Posterior cingulate gyrus (tissue), 11 donors: Measurements from ENCODE around the gene SKIC2.
"Not testable (repeated sequence)": the region's sequence is repeated elsewhere in the genome, so short reads cannot be mapped to it uniquely, and the experiment has no call there.

Source experiments
- DNase-seq, 10 donors: peaks; one replicate each; pipeline versions ENCODE4 v3.0.0 to v3.0.0-alpha.2; 2020 to 2021; ENCODE audit warnings: mixed read lengths in 3 of 10
- intact Hi-C: fragments of 100-400 bp; cut with DNase I; formaldehyde crosslinking; loops from one replicate; pipeline ENCODE4 v1.15.1; 2023

SKIC2 gene

DNA sequence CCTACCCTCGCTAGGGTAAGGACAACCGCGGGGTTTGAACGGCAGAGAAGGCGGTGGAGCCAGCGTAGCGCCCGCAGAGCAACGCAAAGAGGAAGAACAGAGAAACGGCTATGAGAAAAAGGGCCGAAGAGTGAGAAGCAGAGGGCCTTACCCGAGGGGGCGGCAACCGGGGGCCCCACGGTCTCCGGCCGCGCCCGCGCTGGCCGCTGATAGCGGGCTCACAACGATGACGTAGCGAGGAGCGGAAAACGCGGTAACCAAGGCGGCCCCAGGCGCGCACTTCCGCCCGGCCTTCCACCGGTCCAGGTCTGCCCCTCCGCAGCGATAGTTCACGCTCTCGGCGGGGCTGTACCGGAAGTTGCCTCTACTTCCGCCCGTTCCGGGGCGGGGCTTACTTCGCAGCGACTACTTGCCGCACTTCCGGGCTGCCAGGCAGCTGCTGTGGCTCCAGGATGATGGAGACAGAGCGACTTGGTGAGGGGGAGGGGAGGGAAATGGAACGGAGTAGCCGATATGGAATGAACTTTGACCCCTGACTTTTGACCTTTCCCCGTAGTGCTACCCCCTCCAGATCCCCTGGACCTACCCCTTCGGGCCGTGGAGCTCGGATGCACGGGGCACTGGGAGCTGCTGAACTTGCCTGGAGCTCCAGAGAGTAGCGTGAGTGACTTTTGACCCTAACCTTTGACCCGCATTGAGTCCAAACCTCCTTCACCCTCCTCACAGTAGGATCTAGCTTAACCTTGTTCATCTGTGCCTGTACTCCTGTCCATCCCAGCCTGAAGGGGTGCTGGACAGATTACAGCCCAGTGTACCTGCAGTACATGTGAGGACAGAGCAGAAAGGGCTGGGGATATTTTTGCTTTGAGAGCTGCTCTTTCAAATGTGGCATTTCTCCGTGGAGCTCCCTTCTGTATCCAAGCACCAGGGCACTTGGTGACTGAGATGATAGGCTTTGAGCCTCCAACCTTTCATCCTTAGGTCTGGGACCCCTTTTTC is at the start of gene SKIC2, which contains the start of gene NELFE:
Gene SKIC2 (plus strand): TSS at position 435 of the 999 bp plus-strand sequence. CDS start 18 bp downstream, at position 453.
Gene NELFE (minus strand): TSS at position 231 of the 999 bp plus-strand sequence. CDS start 525 bp downstream, outside the sequence.
- intact Hi-C loops, result loop anchor here (1.0 to 10.0 kb wide), 2 partner anchors 12 to 414 kb away; partner anchors contain the start of genes ATP6V1G2, DDX39B and NFKBIL1
- DNase-seq, result peak; percentile 98 to 100 (median 99)

DNA sequence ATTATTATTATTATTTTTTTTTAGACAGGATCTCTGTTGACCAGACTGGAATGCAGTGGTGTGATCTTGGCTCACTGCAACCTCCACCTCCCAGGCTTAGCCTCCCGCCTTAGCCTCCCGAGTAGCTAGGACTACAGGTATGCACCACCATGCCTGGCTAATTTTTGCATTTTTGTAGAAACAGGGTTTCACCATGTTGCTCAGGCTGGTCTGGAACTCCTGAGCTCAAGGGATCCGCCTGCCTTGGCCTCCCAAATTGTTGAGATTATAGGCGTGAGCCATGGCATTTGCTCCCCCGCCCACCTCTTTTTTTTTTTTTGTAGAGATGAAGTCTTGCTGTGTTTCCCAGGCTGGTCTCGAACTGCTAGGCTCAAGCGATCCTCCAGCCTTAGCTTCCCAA is 49.7 kb upstream of the SKIC2 start:
- DNase-seq, intact Hi-C loops: not testable (repeated sequence)

DNA sequence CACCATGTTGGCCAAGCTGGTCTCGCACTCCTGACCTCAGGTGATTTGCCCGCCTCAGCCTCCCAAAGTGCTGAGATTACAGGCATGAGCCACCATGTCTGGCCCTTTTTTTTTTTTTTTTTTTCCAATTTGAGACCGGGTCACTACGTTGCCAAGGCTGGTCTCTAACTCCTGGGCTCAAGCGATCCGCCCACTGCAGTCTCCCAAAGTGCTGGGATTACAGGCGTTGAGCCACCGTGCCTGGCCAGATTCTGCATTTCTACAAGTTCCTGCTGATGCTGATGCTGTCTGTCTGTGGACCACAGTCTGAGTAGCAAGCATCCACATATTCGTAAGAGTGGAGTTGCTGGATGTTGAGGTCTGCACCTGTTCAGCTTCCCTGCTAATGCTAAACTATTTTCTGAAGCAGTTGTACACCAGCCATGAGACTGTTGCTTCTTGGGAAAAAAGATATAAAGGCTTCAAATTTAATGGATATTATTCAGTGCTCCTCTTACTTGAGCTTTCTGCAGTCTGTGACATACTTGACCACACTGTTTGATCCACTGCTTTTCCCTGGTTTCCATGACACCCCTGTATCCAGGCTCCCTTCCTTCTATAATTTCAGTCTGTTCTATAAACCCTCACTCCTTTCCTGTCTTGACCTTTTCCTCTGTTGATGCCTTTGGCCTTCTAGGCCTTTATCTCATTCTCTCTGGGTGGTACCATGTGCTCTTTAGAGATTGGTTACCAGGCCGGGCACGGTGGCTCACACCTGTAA is 47.0 kb upstream of the SKIC2 start:
- peak in 1 of 10 donors; percentile 21 for DNase-seq

DNA sequence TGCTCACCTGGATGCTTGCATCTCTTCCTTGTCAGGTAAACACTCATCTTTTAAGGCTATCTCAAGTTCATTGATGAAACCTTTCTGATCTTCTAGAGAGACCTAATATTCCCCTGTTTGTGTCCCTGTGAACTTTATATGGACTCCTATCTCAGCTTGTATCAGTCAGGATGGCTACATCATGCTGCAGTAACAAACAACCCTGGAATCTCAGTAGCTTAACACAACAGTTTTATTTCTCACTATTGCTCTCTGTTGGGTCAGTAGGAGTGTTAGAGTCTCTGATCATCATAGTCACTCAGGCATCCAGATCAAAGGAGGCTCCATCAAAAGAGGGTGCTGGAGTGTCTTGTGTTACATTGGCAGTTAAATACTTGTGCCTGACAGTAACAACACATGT is 43.6 kb upstream of the SKIC2 start:
- DNase-seq, result no peak
- intact Hi-C loops, result no loop called here

More for the DNA sequence above, 47.0 kb upstream of the SKIC2 start:
- intact Hi-C loops, result no loop called here

DNA sequence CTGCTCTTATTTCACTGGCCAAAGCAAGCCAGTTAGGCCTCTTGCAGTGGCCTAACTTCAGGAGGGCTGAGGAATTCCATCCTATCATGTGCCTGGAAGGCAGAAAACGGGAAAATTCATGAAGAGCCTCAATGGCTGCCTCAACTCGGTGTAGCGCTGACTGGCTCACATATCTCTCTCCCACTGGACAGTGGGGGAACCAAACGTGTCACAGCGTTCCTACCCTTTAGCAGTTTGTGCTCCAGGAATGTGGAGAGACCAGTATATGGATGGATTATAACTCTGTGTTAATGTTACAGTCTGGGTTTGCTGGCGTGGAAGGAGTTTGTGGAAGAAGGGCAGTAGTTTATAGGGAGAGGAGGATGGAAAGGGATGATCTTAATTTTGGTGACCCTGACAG is 43.2 kb upstream of the SKIC2 start:
- intact Hi-C loops, result no loop called here
- no peak for DNase-seq

DNA sequence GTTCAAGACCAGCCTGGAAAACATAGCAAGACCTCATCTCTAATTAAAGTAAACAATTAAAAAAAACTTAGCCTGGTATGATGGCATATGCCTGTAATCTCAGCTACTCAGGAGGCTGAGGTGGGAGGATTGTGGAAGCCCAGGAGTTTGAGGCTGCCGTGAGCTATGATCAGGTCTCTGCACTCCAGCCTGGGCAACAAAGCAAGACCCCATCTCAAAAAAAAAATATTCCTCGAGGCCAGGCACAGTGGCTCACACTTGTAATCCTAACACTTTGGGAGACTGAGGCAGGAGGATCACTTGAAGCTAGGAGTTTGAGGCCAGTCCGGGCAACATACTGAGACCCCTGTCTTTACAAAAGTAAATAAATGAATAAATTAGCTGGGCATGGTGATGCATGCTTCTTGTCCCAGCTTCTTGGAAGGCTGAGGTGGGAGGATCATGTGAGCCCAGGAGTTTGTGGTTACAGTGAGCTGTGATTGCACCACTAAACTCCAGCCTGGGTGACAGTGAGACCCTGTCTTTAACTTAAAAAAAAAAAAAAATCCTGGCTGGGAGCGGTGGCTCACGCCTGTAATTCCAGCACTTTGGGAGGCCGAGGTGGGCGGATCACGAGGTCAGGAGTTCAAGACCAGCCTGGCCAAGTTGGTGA is 40.8 kb upstream of the SKIC2 start:
- no peak for DNase-seq
- intact Hi-C loops, result no loop called here

DNA sequence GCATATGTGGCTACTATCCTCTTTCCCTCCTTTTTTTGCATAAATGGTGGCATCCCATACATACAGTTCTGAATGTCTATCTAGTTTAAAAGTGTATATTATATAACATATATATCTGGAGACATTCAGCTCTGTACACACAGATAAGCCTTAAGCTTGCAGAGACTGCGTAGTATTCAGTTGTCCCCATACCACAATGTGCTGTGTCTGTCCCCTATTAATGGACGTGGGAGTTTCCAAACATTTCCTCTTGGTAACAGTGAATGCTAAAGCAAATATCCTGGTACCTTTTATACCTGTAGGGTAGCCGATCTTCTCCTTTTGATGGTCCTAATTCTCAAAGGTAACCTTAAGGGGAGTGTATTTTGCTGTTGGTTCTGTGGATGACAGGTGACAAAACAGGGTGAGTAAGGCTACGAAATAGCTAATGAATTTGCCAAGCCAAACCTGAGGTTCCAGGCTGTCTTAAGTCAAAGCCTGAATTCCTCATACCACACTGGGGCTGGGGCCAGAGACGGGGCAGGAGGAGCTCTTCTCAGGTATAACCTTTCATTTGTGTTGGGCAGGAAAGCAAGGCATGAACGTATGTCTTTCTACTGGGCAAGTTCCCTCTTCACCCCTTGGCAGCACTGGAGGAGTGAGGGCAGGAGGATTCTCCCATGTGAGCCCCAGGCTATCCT is 39.2 kb upstream of the SKIC2 start:
- intact Hi-C loops, result no loop called here
- no peak for DNase-seq

DNA sequence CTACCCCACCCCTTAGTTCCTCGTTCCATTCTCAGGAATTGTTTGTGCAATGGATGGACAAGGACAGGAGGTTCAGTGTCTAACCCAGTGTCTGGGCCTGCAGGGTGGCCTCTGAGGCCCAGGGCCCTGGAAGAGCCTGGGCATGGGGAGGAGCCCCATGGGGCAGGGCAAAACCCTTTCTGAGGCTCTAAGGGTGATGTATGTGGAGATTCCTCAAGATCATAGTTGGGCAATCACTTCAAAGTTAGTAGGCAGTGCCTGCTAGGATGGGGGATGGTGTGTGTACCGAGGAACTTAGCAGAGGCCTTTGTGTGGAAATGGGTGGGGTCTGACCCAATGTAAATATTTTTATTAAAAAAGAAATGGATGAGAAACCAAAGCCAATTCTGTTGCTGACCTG is 38.2 kb upstream of the SKIC2 start:
- intact Hi-C loops, result no loop called here
- no peak for DNase-seq

DNA sequence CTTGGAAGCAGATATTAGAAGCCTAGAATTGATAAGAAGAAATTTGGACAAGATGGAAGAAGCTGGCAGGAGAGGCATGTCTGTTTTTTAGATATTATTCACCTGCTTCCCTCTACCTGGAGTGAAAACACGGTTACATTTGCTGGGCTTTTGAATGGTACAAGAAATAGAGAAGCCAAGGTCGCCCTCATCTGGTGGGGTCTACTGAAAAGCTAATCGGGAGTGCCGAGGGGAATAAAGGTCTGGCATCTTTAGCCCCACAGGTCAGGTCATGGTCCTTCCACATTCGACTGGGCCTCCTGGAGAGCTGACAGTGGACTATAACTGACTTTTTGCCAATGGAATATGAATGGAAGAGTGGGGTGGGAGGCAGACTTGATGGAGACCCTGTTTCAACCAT is 36.0 kb upstream of the SKIC2 start:
- intact Hi-C loops, result no loop called here
- DNase-seq, result no peak

DNA sequence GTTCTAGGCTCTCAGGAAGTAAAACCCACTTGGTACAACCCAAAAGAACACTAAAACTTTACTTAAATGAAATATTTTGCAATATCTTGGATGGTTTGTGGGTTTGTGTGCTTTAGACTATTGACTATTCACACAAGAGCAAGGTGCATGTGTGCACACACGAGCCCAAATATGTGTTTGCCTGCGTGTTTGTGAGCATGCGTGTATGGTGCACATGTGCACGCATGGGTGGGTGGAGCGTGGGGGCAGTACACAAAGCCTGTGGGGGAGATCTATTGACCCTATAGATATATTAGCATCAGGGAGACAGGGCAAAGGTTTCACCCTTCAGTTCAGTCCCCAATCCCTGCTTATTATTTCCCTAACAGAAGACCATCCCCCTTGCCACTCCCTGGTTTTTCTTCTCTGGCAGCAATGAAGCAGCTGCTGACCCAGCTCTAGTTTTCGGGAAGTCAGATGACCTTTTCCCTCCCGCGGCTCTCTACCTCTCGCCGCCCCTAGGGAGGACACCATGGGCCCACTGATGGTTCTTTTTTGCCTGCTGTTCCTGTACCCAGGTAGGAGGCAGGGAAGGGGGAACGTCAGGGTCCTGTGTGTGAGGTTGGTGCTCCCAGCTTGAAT is 31.6 kb upstream of the SKIC2 start, which contains the start of gene C2:
Gene C2 (plus strand): TSS at position 476 of the 621 bp plus-strand sequence. CDS start 36 bp downstream, at position 512.
- no peak for DNase-seq
- intact Hi-C loops, result no loop called here

DNA sequence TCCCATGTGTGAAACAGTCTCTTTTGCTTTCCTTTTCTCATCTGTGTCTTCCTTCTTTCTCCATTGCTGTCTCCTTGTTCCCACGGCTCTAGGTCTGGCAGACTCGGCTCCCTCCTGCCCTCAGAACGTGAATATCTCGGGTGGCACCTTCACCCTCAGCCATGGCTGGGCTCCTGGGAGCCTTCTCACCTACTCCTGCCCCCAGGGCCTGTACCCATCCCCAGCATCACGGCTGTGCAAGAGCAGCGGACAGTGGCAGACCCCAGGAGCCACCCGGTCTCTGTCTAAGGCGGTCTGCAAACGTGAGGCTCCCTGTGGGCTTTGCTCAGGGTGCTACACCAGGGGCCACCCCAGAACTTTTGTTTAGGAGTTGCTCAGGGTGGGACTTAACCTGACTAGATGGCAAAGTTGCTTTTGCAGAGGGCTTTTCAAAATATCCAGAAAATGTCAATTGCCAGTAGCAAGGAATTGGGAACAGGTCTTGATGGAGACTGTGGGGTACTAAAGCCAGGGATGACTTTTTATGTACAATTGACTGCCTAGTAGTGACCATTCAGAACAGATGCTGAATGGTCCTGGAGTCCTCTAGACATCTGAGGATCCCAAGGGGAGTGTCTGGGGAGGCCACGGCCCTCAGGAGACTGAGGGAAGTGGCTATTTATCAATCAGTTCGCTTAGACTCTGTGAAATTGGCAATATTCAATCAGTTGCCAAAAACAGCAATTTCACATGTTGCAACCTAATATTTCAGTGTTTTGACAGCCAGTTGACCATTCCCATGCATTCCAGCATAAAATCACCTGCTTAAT is 30.9 kb upstream of the SKIC2 start:
- no peak for DNase-seq
- intact Hi-C loops, result no loop called here

DNA sequence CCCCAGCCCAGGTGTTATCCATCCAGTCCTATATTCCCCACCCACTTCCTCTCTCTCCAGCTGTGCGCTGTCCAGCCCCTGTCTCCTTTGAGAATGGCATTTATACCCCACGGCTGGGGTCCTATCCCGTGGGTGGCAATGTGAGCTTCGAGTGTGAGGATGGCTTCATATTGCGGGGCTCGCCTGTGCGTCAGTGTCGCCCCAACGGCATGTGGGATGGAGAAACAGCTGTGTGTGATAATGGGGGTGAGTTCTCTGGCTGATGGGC is 30.4 kb upstream of the SKIC2 start:
- no peak for DNase-seq
- intact Hi-C loops, result no loop called here

DNA sequence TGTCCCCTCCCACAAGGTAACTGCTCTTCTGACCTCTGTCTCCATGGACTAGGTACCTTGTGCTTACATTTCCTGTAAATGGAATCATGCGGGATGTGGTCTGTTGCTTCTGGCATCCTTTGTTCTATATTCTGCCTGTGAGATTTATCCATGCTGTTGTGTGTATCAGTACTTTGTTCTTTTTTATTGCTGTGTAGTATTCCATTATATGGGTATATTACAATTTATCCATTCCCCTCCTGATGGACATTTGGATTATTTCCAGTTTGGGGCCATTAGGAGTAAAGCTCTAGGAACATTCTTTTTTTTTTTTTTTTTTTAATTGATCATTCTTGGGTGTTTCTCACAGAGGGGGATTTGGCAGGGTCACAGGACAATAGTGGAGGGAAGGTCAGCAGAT is 28.0 kb upstream of the SKIC2 start:
- intact Hi-C loops, result no loop called here
- DNase-seq, result no peak

DNA sequence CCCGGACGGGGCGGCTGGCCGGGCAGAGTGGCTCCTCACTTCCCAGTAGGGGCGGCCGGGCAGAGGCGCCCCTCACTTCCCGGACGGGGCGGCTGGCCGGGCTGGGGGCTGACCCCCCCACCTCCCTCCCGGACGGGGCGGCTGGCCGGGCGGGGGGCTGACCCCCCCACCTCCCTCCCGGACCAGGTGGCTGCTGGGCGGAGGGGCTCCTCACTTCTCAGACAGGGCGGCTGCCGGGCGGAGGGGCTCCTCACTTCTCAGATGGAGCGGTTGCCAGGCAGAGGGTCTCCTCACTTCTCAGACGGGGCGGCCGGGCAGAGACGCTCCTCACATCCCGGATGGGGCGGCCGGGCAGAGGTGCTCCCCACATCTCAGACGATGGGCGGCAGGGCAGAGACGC is 26.8 kb upstream of the SKIC2 start:
- intact Hi-C loops, result not testable (repeated sequence)

DNA sequence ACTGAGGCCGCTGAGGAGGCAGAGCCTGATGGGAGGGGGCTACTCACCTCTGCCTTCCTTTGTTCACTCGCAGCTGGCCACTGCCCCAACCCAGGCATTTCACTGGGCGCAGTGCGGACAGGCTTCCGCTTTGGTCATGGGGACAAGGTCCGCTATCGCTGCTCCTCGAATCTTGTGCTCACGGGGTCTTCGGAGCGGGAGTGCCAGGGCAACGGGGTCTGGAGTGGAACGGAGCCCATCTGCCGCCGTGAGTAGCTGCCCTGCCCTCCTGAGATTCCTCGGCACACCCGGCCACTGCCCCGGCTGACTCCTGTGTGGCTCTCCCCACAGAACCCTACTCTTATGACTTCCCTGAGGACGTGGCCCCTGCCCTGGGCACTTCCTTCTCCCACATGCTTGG is 25.4 kb upstream of the SKIC2 start:
- intact Hi-C loops, result no loop called here
- peak in 1 of 10 donors; percentile 85 for DNase-seq

More for the DNA sequence above, 26.8 kb upstream of the SKIC2 start:
- not testable (repeated sequence) for DNase-seq

DNA sequence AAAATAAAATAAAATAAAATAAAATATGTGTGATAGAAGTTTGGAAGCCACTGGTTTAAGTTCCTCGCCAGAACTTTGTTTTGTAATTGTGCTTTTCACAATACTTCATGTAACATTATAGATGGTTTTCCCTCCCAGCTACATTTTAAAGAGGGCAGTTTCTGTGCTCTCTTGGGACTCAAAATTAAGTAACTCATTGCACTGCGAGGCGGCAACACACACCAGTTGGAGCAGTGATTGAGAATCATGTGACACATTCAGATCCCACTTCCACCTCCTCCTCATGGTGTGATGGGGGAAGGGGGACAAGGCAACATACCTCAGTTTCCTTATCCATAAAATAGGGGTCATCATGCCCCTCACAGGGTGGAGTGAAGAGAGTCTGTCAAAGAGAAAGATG is 24.0 kb upstream of the SKIC2 start:
- intact Hi-C loops, result no loop called here
- no peak for DNase-seq

DNA sequence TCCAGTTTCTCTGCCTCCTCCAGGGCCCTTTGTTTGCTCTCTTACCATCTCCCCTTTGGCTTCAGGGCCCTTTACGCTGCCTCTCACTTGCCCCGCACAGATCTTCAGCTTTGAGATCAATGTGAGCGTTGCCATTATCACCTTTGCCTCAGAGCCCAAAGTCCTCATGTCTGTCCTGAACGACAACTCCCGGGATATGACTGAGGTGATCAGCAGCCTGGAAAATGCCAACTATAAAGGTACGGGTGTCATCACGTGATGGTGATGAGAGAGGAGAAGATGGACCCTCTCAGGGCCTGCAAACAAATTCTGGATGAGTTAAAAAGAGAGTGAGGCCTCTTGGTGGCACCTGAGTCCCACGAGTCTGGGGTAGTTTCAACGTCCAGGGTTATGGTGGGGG is 23.2 kb upstream of the SKIC2 start:
- intact Hi-C loops, result no loop called here
- DNase-seq, result no peak

DNA sequence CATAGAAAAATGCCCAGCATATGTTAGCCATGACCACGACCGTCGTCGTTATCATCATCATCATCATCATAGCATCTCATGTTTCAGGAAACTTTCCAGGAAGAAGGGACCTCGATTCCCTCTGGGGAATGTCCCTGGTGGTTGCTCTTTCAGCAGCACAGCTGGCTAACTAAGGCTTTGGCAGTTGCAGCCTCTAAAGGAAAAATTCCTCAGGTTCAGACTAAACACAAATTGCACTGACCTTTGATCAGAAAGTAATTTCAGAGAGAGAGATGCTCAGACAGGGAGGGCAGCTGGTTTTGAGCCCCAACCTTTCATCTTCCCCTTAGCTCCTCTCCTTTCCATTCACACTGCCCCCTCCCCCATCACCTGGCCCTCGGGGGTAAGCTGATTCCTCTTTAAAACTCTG is 18.7 kb upstream of the SKIC2 start:
- intact Hi-C loops, result no loop called here
- no peak for DNase-seq

DNA sequence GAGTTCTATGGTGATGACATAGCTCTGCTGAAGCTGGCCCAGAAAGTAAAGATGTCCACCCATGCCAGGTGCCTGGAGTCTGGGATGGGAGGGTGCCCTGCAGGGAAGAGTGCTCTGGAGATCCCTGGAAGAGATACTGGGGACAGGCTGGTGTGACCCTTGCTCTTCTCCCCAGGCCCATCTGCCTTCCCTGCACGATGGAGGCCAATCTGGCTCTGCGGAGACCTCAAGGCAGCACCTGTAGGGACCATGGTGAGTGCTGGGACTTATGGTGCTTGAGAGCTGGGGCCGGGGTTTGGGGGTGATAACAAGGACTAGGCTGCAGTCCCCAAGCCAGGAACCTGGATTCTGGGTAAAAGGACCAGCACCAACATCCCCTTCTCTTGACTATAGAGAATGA is 15.2 kb upstream of the SKIC2 start:
- peak in 1 of 10 donors; percentile 41 for DNase-seq
- intact Hi-C loops, result no loop called here
